Hematopoietic multipotent progenitor cell treated with erythropoietin and hydrocortisone succinate and interleukin-3 and kit ligand, for 6 days (in vitro differentiated cells): Measurements from ENCODE around the gene SPATS1.

Source experiments
- DNase-seq: peaks from one replicate; pipeline ENCODE4 v3.0.0-alpha.2; 2015

The SPATS1 gene, protein sequence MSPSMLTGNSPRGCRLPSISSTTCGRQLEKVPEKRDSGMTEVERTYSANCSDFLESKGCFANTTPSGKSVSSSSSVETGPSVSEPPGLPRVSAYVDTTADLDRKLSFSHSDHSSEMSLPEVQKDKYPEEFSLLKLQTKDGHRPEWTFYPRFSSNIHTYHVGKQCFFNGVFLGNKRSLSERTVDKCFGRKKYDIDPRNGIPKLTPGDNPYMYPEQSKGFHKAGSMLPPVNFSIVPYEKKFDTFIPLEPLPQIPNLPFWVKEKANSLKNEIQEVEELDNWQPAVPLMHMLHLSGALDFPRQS

DNA sequence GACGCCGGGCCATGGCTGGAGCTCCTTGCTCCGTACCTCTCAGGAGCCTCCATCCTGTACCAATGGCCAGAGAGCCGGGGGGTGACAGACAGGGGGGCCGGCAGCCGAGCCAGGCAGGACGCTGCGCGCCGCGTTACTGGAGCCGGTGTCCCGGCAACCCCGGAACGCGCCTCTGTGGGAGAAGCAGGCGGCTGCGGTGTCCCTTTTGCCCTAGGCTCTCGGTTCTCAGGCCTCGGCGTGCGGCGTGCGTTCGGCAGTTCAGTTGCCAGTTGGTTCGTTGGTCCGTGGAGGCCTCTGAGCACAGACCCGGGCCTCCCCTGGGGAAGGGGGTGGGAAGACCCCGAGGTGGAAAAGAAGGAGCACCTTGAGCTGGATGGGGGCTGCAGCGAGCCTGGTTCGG, at the start of gene SPATS1:
Gene SPATS1 (plus strand): TSS at position 162 of the 400 bp plus-strand sequence. CDS start 446 bp downstream, outside the sequence.
- DNase-seq, result peak; percentile 14

DNA sequence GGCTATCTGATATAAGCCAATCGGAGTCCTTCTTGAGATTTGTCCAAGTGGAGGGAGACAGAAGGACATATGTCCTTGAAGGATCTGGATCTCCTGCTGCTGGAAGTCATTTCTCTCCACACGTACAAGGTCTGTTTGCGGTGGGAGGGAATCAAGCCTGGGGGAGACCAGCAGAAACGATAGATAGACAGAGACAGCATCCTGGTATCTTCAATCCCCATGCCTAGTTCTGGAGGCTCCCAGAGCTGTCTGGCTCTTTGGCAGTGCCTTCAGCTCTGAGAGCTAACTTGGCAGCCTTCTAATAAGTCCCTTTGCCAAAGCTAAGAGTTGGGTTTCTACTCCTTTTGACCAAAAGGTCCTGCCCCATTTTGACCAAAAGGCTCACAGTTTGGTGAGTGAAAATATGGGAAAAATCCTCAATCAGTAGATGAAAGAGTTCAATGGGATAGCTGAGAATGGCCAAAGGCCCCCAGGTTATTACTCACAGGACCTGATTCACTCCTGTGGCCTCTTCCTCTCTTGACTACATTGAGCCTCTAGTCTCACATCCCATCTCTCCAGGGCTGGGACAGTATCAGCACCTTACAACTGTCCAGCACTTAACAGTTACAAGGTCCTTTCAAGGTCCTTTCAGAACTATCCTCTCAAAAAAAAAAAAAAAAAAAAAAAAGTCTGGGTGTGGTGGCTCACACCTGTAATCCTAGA, 49.6 kb upstream of the SPATS1 start:
- DNase-seq, result no peak

DNA sequence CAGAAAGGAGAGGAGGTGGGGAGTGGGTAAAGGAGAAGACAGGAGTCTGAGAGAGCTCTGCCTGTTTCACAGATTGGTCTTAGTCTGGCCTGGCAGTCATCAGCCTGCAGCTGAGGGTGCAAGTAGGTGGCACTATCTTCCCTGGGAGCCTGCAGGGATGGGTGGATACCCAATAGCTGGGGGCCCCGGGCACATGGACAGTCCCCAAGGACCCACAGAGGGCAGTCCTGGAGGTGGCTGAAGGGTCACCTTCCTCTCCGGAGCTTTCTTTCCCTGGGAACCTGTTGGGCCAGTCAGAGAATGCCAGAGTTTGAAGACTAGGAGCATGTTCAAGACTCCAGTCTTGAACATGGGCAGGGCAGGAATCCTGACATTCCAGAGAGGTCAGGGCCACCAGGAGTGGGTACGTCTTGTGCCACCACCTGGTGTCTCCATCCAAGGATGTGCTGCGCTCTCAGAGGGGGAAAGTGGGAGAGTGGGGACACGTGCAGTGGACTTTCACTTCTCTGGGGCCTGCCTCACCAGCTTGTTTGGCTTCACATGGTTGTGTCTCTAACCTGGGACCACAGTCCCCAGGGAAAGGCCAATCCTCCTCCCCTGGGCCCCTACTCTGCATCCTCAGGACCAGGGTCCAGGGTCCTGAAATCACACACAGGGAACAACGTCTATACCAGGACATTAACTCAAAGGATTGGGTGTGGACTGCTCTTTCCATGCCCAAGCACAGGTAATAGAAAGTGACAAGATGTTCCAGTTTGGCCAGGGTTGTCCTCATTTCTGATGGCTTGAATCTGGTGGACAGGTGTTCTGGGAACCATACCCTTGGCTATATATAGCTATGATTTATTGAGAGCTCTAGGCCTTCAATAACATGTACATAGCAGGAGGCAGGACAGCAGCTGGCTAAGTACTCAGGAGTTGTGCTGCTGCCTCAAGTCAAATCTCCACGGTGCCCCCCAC, 47.3 kb upstream of the SPATS1 start:
- no peak for DNase-seq

DNA sequence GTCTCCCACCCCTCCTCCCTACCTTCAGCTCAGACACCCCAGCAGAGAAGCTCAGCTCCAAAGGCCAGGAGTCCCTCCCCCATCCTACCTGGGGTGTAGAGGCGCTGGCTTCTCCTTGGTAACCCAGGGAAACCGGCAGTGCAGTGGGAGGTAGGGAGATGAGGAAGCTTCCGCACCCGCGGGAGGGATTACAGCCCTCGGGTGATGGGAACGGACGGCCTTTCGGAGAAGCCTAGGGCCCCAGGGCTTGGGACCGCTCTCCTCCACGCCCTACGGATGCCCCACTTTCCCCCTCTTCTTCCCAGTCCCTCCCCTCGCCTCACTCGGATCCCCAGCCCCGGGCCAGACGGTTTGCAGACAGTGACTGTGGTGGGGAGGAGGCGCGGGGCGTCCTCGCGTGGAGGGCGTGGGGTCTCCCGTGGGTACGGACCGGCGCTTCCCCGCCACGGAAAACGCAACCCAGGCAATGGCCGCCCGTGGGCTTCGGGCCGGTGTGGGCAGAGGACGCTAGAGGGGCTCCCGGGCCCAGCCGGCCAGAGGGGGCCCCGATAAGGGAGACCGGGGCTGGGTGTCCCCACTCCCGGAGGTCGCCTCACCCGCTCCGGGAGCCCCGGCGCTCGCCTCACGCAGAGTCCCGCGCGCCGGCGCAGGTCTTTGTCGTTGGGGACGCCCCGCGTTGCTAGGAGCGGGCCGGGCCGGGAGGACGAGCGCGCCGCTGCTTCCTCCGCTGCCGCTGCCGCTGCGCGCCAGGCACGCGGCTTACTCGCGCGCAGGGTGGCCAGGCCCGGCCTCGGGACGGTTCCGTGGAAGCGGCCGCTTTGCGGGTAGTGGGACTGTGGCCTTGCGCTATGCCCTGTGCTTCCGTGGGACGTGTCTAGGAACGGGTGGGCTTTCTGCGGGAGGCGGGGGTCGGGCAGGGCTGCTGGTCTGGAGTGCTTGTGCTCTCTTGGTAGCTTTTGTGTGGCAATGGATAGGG, 45.1 kb upstream of the SPATS1 start:
- peak; percentile 61 for DNase-seq

DNA sequence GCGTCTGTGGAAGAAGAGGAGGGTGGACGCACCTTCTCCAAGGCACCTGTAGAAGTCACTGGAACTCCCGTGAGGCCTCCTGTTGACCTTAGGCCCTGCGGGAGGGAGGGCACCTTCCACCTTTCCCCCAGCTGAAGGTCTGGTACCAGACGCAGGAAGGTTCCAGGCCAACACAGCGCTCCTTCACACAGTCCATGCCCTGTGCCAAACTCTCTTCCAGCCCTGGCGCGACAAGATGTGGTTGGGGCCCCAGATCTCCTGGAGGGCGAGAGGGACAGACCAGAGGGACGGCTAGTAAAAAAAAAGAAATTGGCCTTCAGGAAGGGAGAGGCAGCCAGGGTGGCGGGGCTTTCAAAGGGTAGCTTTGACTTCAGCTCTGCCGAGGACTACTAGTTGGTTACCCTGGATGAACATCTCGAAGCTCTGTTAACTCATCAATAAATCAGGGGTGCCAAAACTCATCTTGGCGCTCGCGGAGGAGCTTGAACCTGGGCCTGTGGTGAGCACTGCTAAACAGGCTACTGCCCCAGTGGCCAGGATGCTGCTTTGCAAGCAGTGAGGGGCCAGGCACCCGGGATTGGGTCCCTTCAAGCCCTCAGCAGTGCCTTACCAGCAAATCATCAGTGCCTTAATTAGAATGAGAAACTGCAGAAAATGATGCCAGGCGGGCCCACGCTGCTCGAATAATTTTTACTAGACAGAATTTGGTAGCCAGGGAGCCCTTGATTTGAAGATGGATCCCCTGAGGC, 44.2 kb upstream of the SPATS1 start:
- no peak for DNase-seq

DNA sequence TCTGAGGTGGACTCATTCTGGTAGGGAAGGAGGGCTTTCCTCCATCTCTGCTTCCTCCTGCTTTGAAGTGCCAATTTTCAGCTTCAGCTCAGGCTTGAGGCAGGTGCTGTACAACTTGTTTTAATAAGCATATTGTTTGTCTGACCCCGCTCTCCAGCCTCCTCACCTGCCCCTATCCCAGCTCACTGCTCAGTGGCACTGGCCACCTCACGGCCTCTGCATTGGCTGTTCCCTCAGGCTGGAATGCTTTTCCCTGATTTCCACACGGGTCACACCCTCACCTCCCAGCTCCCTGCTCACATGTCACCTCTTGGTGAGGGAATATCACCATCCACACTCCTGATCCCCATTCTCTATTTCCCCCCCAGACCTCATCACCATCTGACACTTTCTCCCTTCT, 43.6 kb upstream of the SPATS1 start:
- no peak for DNase-seq

DNA sequence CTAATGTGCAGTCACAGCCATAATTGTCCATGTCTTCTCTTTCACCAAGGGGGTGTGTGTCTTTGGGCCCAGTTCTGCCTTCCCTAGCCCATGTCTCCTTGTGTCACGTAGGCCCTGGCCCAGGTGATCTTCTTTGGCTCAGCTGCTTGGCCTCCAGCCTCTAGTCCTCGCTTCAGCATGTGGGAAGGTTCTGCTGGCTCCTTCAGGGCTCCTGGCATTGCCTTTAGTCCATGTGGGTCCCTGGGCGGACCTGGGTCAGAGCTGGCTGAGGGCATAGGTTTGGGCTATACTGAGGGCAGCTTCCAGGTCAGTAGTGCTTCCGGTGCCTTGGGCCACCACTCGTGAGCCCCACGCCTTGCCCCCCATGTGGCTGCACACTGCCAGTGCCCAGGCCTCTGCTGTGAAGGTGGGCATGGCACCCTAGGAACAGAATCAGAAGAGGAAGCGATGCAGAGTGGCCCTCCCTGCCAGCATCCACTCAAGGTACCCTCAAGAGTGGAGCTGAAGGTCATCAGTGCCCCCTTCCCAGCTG, 42.1 kb upstream of the SPATS1 start:
- no peak for DNase-seq

DNA sequence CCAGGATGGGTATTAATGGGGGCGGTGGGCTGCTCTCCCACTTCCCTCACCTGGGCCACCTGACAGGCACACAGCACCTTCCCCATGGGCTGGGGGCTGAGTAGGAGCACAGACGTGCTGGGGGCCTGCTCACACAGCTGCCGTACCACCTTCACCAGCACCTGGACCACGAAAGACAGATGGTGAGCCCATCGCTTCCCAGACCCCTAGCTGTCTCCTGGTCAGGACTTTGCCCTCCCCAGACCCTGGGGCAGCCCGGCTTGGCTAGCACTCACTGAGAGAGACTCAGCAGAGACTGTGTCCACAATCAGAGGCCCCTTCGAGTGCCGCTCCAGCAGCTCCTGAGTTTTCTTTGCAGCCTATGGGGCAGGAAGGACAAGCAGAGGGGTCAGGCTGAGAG, 41.3 kb upstream of the SPATS1 start:
- DNase-seq, result no peak

DNA sequence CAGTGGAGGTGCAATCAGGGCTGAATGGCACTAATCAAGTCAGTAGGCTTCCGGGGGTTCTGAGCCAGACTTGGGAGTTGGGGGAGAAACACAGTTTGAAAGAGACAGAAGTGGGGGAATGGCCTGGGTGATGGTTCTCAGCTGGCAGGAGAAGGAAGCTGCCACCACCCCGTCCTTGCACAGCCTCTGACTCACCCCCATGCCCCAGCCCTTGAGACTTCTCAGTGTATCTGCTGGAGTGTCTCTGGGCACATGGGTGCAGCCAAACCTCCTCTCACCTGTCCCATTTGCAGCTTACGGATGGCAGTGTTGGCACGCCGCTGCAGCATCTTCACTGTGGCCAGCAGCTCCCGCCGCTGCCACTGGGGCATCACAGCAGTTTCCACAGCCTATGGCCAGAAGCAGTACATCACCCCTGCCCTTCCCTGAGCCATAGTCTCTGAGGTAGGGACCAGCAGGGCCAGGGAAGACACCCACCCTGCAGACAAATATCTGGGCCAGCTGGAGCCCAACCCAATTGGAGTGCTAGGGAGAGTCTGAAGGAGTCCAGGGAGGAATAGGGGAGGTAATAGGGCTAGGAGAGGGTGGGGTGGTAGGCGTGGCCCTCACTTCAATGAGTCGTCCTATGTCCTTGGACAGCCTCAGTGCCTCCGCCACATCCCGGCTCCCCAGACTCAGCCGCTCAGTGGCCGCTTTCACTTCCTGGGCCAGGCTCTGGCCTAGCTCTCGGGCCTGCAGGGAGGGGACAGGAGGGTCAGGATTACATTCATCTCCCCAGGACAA, 40.5 kb upstream of the SPATS1 start:
- DNase-seq, result no peak

DNA sequence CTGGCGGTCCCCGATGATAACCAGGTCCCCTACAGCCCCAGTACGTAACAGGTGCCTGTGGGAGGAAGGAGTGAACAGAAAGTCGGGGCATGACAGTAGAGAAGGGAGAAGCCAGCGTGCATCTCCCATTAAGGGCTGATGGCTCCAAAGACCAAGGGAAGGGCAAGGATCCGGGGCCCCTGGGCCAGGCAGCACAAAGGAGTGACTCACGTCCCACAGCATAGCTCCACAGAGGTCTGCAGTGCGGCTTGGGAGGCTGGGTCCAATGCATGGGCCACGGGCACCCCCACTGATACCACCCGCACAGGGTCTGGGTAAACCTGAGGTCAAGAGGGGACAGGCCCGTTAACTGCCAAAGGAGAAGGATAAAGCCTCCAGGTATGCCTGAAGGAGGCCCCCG, 39.6 kb upstream of the SPATS1 start:
- DNase-seq, result no peak

DNA sequence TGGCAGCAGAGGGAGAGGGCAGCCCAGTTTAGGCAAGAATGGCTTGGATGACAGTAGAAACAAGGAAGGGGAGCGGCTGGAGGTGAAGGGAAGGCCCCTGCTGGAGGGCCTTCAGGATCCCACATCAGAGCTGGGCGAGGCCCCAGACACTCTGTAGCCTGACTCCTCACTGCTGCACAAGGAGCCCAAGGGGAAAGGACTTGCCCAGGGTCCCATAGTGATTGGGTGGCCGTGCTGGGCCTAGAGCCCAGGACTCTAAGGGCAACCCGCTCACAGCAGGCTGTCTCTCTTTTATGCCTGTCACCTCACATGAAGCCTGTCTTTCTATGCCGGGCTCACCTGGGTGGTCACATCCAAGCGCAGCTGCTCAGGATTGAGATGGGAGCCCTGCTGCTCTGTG, 38.6 kb upstream of the SPATS1 start:
- DNase-seq, result no peak

DNA sequence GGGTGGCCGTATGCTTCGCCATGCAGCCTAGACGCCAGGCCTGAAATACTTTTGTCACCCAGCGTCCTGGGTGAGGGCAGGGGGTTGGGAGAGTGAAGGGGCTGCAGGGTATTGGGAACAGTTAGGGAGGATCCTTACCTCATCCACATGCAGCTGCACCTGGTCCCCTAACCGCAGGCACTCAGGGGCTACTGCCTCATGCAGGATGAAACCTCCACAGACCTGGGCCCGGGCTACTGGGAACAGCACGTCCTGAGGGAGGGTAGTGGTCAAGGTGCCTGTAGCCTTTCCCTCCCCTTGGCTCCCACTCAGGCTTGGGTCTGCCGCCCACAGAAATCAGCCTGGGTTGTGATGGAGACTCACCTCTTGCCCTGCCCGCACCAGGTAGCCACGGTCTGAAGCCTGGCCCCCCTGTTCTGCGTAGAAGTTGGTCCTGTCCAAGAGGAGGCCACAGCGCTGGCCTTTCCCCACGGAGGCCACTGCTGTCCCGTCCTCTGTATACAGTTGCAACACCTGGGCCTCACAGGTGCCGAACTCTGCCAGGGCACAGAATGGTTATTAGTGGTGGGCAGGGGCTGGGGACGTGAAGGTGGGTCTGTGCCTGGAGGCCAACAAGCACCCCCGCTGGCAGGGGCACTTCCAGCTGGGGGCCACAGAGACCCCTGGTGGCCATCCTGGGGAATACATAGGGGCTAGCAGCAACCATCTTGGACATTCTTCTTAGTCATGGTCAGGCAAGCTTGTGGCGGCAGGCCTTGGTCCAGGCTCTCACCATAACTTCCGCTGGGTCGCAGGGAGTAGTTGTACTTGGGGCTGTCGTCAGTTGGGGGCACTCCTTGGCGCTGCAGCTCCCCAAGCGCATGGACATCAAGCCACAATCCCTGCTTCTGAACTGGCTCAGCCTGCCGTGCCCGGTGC, 37.9 kb upstream of the SPATS1 start:
- DNase-seq, result peak; percentile 71

DNA sequence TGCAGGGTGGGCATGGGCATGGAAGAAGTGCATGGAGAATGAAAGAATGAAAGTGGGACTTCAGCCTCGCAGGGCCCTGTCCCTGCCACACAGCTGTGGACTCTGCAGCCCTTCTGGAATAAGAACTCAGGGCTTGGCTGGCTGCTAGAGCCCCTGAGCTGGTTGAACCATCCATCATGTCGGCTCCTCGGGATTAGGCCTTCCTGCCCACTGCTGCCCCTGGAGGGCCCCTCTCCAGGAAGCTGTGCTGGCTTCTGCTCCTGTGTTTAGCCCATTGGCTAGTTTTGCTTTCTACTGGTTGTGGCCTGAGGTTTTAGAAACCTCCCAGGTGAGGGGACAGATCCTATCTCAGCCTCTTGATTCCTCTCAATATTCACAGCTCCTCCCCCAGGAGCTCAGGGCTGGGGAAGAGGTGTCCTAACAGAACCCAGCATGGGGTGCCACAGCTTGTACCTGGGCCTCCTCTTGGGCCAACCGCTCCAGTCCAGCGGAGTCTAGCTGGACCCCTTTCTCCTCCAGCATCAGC, 37.2 kb upstream of the SPATS1 start:
- no peak for DNase-seq

DNA sequence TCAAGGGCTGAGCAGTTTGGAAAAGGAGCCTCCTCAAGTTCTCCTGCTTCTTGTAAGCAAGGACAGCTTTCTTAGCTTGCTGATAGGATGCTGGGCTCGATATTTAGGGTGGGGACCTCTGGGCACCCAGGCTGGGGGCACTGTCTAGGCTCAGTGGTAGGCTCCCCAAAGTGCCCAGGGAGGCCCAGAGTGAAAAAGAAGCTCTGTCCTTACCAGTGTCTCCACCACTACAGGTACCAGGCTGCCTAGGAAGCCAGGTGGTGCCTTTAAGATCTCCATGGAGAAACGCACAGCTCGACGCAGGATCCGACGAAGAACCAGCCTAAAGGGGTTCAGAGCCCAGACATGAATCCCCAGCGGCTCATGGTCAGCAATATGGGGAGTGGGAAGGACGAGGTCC, 35.7 kb upstream of the SPATS1 start:
- no peak for DNase-seq

DNA sequence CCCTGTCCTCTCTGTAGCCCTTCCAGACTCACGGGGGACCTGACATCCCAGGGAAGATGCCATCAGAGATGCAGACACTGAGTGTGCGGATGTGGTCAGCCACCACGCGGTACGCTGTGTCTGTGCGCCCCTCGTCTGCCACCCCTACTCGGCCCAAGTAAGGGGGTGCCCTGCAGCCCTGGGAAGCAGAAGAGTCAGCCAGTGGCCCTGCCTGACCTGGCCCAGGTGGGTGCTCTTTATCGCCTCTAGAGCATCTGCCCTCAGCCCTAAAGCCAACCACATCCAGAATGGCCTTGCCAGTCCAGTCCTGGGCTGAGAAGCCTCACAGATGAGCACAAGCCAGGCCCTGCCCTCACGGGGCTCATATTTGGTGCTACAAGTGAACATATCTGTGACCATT, 35.2 kb upstream of the SPATS1 start:
- no peak for DNase-seq

DNA sequence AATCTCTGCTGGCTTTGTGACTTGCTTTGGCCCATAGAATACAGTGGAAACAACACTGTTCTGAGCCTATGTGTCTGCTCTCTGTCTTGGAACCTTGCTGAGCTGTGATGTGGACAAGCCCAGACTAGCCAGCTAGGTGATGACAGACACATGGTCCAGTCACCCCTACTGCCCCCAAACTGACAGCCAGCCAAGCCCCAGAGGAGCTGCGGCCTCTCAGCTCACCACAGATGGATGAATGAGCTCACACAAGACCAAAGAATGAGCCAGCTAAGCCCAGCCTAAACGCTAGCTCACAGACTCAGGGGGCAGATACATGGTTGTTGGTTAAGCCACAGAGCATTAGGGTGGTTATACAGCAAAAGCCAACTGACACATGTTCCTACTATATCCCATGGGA, 33.4 kb upstream of the SPATS1 start:
- no peak for DNase-seq

DNA sequence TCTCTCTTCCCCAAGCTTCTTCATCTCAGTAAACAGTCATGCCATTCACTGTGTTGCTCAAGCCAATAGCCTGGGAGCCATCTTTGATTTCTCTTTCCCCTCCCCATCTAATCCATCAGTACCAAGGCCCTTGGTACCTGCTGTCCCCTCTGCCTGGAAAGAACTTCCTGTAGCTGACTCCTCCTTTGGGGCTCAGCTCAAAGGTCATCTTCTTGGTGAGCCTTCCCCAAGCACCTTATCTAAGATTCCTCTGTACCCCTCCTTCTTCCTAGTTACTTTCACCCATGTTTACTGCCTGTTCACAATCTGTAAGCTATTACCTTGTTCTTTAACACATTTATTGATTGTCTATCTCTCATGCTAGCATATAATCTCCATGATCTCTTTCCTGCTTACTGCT, 32.8 kb upstream of the SPATS1 start:
- no peak for DNase-seq

DNA sequence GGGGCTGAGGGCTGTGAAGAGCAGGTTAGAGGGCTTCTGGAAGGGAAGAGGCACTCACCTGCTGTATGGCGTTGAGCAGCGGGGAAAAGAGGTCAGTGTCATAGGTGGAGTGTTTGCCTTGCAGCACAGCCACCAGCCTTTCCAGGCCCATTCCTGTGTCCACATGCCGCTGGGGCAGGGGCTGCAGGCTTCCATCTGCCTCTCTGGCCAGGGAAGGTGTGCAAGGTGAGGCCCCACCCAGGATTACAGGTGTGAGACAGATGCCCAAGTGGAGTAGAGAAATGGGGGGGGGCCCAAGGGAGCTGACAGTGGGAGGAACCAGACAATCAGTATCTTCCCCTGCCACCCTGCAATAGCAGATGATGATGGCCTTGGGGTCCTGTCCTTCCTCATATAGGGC, 32.2 kb upstream of the SPATS1 start:
- no peak for DNase-seq

DNA sequence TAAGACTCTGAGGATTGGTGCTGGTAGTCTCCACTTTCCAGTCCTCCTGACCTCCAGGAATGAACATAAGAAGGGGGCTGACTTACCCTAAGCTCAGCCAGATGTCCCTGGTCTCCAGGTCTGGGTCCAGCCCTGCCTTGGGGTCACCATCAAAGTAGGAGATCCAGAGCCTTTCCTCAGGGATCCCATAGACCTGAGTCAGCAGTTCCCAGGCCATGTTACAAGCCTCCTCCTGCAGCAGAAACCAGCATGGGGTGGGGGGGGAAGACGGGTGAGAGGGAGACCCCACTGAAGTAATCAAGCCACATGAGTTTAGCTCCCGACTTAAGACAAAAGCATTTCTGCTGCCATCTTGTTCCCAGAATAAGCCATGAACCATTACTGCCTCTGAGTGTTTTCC, 31.1 kb upstream of the SPATS1 start:
- no peak for DNase-seq
